Hepatocyte (in vitro differentiated cells): Measurements from ENCODE around the gene LRRC57. TPM values are rescaled to one million over a fixed set of nuclear protein-coding genes. Genes with fewer than 3 reads are reported as not detected.

Experiments used
- DNase-seq: peaks from one replicate; pipeline ENCODE4 v3.0.0-alpha.2; 2016; ENCODE audit warnings: low spot score
- H2AFZ ChIP-seq: fragments of 200-600 bp; sonication (generic); 2 replicates; pipeline ENCODE4 v1.6.0; 2016; ENCODE audit warnings: antibody characterized with exemption, mild to moderate bottlenecking
- H3K27ac ChIP-seq: fragments of 200-600 bp; sonication (generic); 2 replicates; pipeline ENCODE4 v1.5.1; 2016; ENCODE audit warnings: mild to moderate bottlenecking
- H3K27me3 ChIP-seq: fragments of 200-600 bp; sonication (generic); 2 replicates; pipeline ENCODE4 v1.6.1; 2016
- H3K36me3 ChIP-seq: fragments of 200-600 bp; sonication (generic); replicated peaks from 2 replicates; pipeline ENCODE4 v1.5.1; 2016; ENCODE audit warnings: low read depth; ENCODE audit not compliant: insufficient read depth
- H3K4me1 ChIP-seq: fragments of 200-600 bp; sonication (generic); 2 replicates; pipeline ENCODE4 v1.5.1; 2016; ENCODE audit warnings: mild to moderate bottlenecking, moderate library complexity; ENCODE audit not compliant: insufficient read depth
- H3K4me2 ChIP-seq: fragments of 200-600 bp; sonication (generic); 2 replicates; pipeline ENCODE4 v1.6.0; 2016
- H3K4me3 ChIP-seq: fragments of 200-600 bp; sonication (generic); 2 replicates; pipeline ENCODE4 v1.5.1; 2016; ENCODE audit warnings: mild to moderate bottlenecking
- H3K79me2 ChIP-seq: fragments of 200-600 bp; sonication (generic); 2 replicates; pipeline ENCODE4 v1.6.0; 2017; ENCODE audit warnings: mild to moderate bottlenecking
- H3K9me2 ChIP-seq: fragments of 200-600 bp; sonication (generic); replicated peaks from 2 replicates; pipeline ENCODE4 v1.6.0; 2017; ENCODE audit warnings: mild to moderate bottlenecking; ENCODE audit not compliant: insufficient read depth
- H3K9me3 ChIP-seq: fragments of 200-600 bp; sonication (generic); 2 replicates; pipeline ENCODE4 v1.5.1; 2016; ENCODE audit warnings: low read depth, mild to moderate bottlenecking
- H4K20me1 ChIP-seq: fragments of 200-600 bp; sonication (generic); 2 replicates; pipeline ENCODE4 v1.6.0; 2016; ENCODE audit warnings: mild to moderate bottlenecking; ENCODE audit not compliant: insufficient read depth, poor library complexity, severe bottlenecking
- CTCF ChIP-seq: fragments of 200-600 bp; sonication (generic); IDR thresholded peaks from 2 replicates; pipeline ENCODE4 v1.5.1; 2016; ENCODE audit warnings: antibody characterized with exemption, mild to moderate bottlenecking; ENCODE audit not compliant: poor library complexity
- EZH2 ChIP-seq: fragments of 200-600 bp; sonication (generic); IDR thresholded peaks from 2 replicates; pipeline ENCODE4 v1.6.1; 2016; ENCODE audit warnings: antibody characterized with exemption, mild to moderate bottlenecking, borderline replicate concordance
- EZH2phosphoT487 ChIP-seq: fragments of 200-600 bp; sonication (generic); IDR thresholded peaks from one replicate; pipeline ENCODE4 v1.6.1; 2018; ENCODE audit warnings: antibody characterized with exemption, mild to moderate bottlenecking, low read depth, moderate library complexity; ENCODE audit not compliant: unreplicated experiment, severe bottlenecking
- WGBS: methylation state at CpG from one replicate; pipeline ENCODE4 v1.1.6; 2016; ENCODE audit warnings: low lambda C conversion rate; ENCODE audit errors: missing lambda C conversion rate; 5-methylcytosine and 5-hydroxymethylcytosine counted together
- polyA plus RNA-seq: library from polyadenylated mRNA; unstranded; fragments of >200 nt; fragmentation: Nextera tagmentation; extraction: Ambion mirVana; gene quantifications from 2 replicates; pipeline ENCODE4 v1.2.1, GENCODE V29; 2016
- total RNA-seq: library from RNA; depleted of rRNA; stranded (reverse); fragments of >200 nt; gene quantifications from 2 replicates; pipeline ENCODE4 v1.2.3, GENCODE V29; 2014

LRRC57 gene
- total and polyA plus RNA-seq, 2 experiments from 2014 or later = 13.7 to 19.6 TPM

- peak overlapping the region; percentile 11 for H3K4me3 ChIP-seq
- TF ChIP-seq EZH2phosphoT487 (no peak), EZH2 (no peak)
- H2AFZ ChIP-seq = peak overlapping the region; percentile 50
- H3K27ac ChIP-seq = peak overlapping the region; percentile 95
- H4K20me1 ChIP-seq = no peaks in the 10 kb centered on the region
- no peaks in the 10 kb centered on the region for H3K36me3 ChIP-seq
- H3K27me3 ChIP-seq = no peaks in the 10 kb centered on the region
- 24% methylated on average over 10 of the region's 10 CpGs for WGBS
- peak; percentile 74 for DNase-seq
- peak overlapping the region; percentile 75 for H3K4me2 ChIP-seq
- peaks cover 31% of the 10 kb centered on the region for H3K4me1 ChIP-seq
- peaks cover 37% of the 10 kb centered on the region for H3K79me2 ChIP-seq
- H3K9me3 ChIP-seq = no peaks in the 10 kb centered on the region
- H3K9me2 ChIP-seq = no peaks in the 10 kb centered on the region
These were observed 53.6 kb downstream of the LRRC57 start for GRCh38 chr15:42494998-42495360.

GRCh38 chr15:42493679-42494078 lies 54.9 kb downstream of the LRRC57 start:
- peaks cover 42% of the 10 kb centered on the region for H3K79me2 ChIP-seq
- peak overlapping the region; percentile 95 for H3K27ac ChIP-seq
- no peak overlapping the region for H3K4me3 ChIP-seq
- DNase-seq = no peak
- H3K9me3 ChIP-seq = no peaks in the 10 kb centered on the region
- H3K36me3 ChIP-seq = no peaks in the 10 kb centered on the region
- no peak overlapping the region for H3K4me2 ChIP-seq
- no peak overlapping the region for H2AFZ ChIP-seq
- TF ChIP-seq CTCF = no peak
- no peak for TF ChIP-seq EZH2
- TF ChIP-seq EZH2phosphoT487 = no peak
- no peaks in the 10 kb centered on the region for H3K27me3 ChIP-seq
- 100% methylated on average over 1 of the region's 1 CpG for WGBS
- no peaks in the 10 kb centered on the region for H4K20me1 ChIP-seq
- no peaks in the 10 kb centered on the region for H3K9me2 ChIP-seq
- peaks cover 27% of the 10 kb centered on the region for H3K4me1 ChIP-seq

- 84% methylated on average over 18 of the region's 18 CpGs for WGBS
- peak overlapping the region; percentile 57 for H2AFZ ChIP-seq
These were observed 56.9 kb downstream of the LRRC57 start for GRCh38 chr15:42491539-42492225.

More at GRCh38 chr15:42491539-42492225, 56.9 kb downstream of the LRRC57 start:
- no peak for TF ChIP-seq EZH2
- no peak for TF ChIP-seq EZH2phosphoT487
- no peak for TF ChIP-seq CTCF
- Histone ChIP-seq H3K9me3 (no peaks in the 10 kb centered on the region), H3K4me1 (peaks cover 20% of the 10 kb centered on the region), H3K36me3 (no peaks in the 10 kb centered on the region), H3K9me2 (no peaks in the 10 kb centered on the region), H3K79me2 (peaks cover 45% of the 10 kb centered on the region), H3K27ac (peak overlapping the region; percentile 99), H4K20me1 (no peaks in the 10 kb centered on the region), H3K27me3 (no peaks in the 10 kb centered on the region), H3K4me3 (peak overlapping the region; percentile 28), H3K4me2 (peak overlapping the region; percentile 76)
- peak; percentile 20 for DNase-seq
